Trophoblast cell (in vitro differentiated cells and primary cell): ENCODE results near the gene ADARB2.
A peak's percentile ranks its signal among the peaks of the same experiment; 100 is the strongest.

Experiments
- DNase-seq, 2 donors: peaks; one replicate each; pipeline ENCODE4 v3.0.0-alpha.2; 2016
- H2AFZ ChIP-seq: 2 replicates; pipeline ENCODE4 v1.6.1; 2013; ENCODE audit warnings: low read length, moderate library complexity, mild to moderate bottlenecking; ENCODE audit not compliant: insufficient read depth, poor library complexity
- H2AK5ac ChIP-seq: 2 replicates; pipeline ENCODE4 v1.6.1; 2013; ENCODE audit warnings: mild to moderate bottlenecking, low read length
- H2BK120ac ChIP-seq: 2 replicates; pipeline ENCODE4 v1.6.1; 2013; ENCODE audit warnings: low read length, mild to moderate bottlenecking, moderate library complexity; ENCODE audit not compliant: insufficient read depth, poor library complexity
- H2BK12ac ChIP-seq: 2 replicates; pipeline ENCODE4 v1.6.1; 2013; ENCODE audit warnings: mild to moderate bottlenecking, low read length, moderate library complexity
- H2BK5ac ChIP-seq: 2 replicates; pipeline ENCODE4 v1.6.1; 2013; ENCODE audit warnings: low read length, low read depth, moderate library complexity, mild to moderate bottlenecking; ENCODE audit not compliant: poor library complexity
- H3K14ac ChIP-seq: 2 replicates; pipeline ENCODE4 v1.6.1; 2013; ENCODE audit warnings: mild to moderate bottlenecking, low read length
- H3K18ac ChIP-seq: 2 replicates; pipeline ENCODE4 v1.6.1; 2013; ENCODE audit warnings: mild to moderate bottlenecking, low read length
- H3K23ac ChIP-seq: 2 replicates; pipeline ENCODE4 v1.6.1; 2013; ENCODE audit warnings: low read length
- H3K27ac ChIP-seq: 2 replicates; pipeline ENCODE4 v1.5.1; 2013; ENCODE audit warnings: low read depth, mild to moderate bottlenecking, inconsistent platforms, low read length, moderate library complexity
- H3K27me3 ChIP-seq: 2 replicates; pipeline ENCODE4 v1.6.1; 2013; ENCODE audit warnings: inconsistent platforms, mild to moderate bottlenecking, low read length, moderate library complexity; ENCODE audit not compliant: insufficient read depth
- H3K36me3 ChIP-seq, 2 experiments: 1 replicate in 1 of 2; 2 replicates in 1 of 2; pipeline ENCODE4 v1.6.1; 2013; ENCODE audit warnings: low read length in 2 of 2, mild to moderate bottlenecking in 2 of 2, moderate library complexity in 1 of 2; ENCODE audit not compliant: insufficient read depth in 2 of 2, control insufficient read depth in 1 of 2
- H3K4ac ChIP-seq: 2 replicates; pipeline ENCODE4 v1.6.1; 2013; ENCODE audit warnings: low read depth, mild to moderate bottlenecking, low read length, moderate library complexity
- H3K4me1 ChIP-seq, 2 experiments: 1 replicate in 1 of 2; 2 replicates in 1 of 2; pipeline ENCODE4 v1.6.1; 2013; ENCODE audit warnings: low read length in 2 of 2, mild to moderate bottlenecking in 2 of 2, moderate library complexity in 1 of 2; ENCODE audit not compliant: insufficient read depth in 2 of 2, control insufficient read depth in 1 of 2
- H3K4me2 ChIP-seq: 2 replicates; pipeline ENCODE4 v1.6.1; 2013; ENCODE audit warnings: inconsistent platforms, mild to moderate bottlenecking, low read length, moderate library complexity
- H3K4me3 ChIP-seq: 2 replicates; pipeline ENCODE4 v1.5.1; 2013; ENCODE audit warnings: mild to moderate bottlenecking, low read depth, low read length, inconsistent platforms
- H3K79me1 ChIP-seq: one replicate; pipeline ENCODE4 v1.6.1; 2013; ENCODE audit warnings: low read length
- H3K79me2 ChIP-seq: 2 replicates; pipeline ENCODE4 v1.6.1; 2013; ENCODE audit warnings: low read length, mild to moderate bottlenecking; ENCODE audit not compliant: control insufficient read depth, insufficient read depth, poor library complexity
- H3K9ac ChIP-seq: 2 replicates; pipeline ENCODE4 v1.6.1; 2013; ENCODE audit warnings: mild to moderate bottlenecking, low read length
- H3K9me3 ChIP-seq: 2 replicates; pipeline ENCODE4 v1.6.1; 2013; ENCODE audit warnings: low read depth, mild to moderate bottlenecking, control low read depth, inconsistent platforms, low read length; ENCODE audit not compliant: insufficient read depth
- H4K12ac ChIP-seq: 2 replicates; pipeline ENCODE4 v1.6.1; 2013; ENCODE audit warnings: low read depth, mild to moderate bottlenecking, low read length, moderate library complexity
- H4K8ac ChIP-seq: 2 replicates; pipeline ENCODE4 v1.6.1; 2013; ENCODE audit warnings: low read depth, mild to moderate bottlenecking, low read length, moderate library complexity
- H4K91ac ChIP-seq: one replicate; pipeline ENCODE4 v1.6.1; 2013; ENCODE audit warnings: low read depth, mild to moderate bottlenecking, low read length, moderate library complexity
- WGBS: extraction: QIAGEN DNeasy Blood & Tissue Kit; methylation state at CpG from one replicate; pipeline ENCODE4 v1.1.7; 2013; ENCODE audit warnings: missing lambda C conversion rate; ENCODE audit not compliant: insufficient read length, insufficient coverage; ENCODE audit errors: extremely low coverage; 5-methylcytosine and 5-hydroxymethylcytosine counted together

The ADARB2 gene

GRCh38 chr10:1532636-1533035 lies 204.7 kb downstream of the ADARB2 start:
- Histone ChIP-seq H3K23ac (no peak overlapping the region), H2BK5ac (no peak overlapping the region), H3K4ac (no peak overlapping the region), H4K12ac (no peak overlapping the region), H3K14ac (no peak overlapping the region), H3K79me2 (no peaks in the 10 kb centered on the region), H3K18ac (no peak overlapping the region), H3K4me2 (no peak overlapping the region), H4K8ac (no peak overlapping the region), H2BK12ac (no peak overlapping the region), H2AFZ (no peak overlapping the region), H2AK5ac (no peak overlapping the region), H4K91ac (no peak overlapping the region), H3K27ac (no peak overlapping the region), H3K79me1 (no peaks in the 10 kb centered on the region), H3K27me3 (no peaks in the 10 kb centered on the region), H2BK120ac (no peak overlapping the region), H3K4me1 (no peaks in the 10 kb centered on the region), H3K9ac (no peak overlapping the region), H3K4me3 (no peak overlapping the region), H3K9me3 (peaks cover 8% of the 10 kb centered on the region), H3K36me3 (no peaks in the 10 kb centered on the region)
- no peak for DNase-seq
- no CpG with 5 or more reads among the region's 14 CpGs for WGBS

DNA sequence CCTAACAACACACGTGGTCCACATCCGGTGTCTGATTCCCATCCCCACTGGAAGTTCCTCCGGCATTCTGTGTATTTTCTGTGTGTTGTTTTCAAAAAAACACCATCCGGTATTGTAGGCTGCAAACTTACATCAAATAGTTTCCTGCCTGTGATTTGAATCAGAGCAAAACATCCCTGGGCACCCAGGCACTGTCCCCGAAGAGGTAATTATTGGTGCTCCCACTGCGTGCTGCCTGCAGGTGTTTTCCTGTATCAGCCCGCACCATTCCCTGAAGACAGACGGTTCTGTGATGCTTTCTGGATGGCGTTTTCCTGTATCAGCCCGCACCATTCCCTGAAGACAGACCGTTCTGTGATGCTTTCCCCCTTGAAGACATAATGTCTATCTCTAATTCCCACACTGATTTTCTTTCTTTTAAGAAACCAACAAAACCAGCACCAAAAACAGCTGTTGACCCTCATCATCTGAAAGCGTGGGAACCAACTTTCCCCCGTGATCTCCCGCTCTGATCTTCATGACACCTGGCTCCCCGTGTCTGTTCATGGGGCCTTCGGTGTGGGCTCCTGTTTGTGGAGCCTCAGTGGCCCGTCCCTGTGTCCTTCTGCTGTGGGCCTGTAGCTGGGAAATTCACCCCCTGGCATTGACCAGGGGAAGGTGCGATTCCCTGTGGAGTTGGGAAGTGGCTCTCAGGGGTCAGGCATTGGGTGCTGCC lies 205.3 kb downstream of the ADARB2 start:
- Histone ChIP-seq H3K4me2 (no peak overlapping the region), H2BK5ac (no peak overlapping the region), H3K4me3 (no peak overlapping the region), H3K36me3 (no peaks in the 10 kb centered on the region), H3K14ac (no peak overlapping the region), H4K12ac (no peak overlapping the region), H3K18ac (no peak overlapping the region), H3K27ac (no peak overlapping the region), H3K4ac (no peak overlapping the region), H2BK120ac (no peak overlapping the region), H3K27me3 (no peaks in the 10 kb centered on the region), H3K4me1 (no peaks in the 10 kb centered on the region), H3K9me3 (peaks cover 8% of the 10 kb centered on the region), H2AK5ac (no peak overlapping the region), H3K23ac (no peak overlapping the region), H3K79me2 (no peaks in the 10 kb centered on the region), H3K9ac (no peak overlapping the region), H4K91ac (no peak overlapping the region), H4K8ac (no peak overlapping the region), H2AFZ (no peak overlapping the region), H2BK12ac (no peak overlapping the region), H3K79me1 (no peaks in the 10 kb centered on the region)
- WGBS: no CpG with 5 or more reads among the region's 18 CpGs
- no peak for DNase-seq

DNA sequence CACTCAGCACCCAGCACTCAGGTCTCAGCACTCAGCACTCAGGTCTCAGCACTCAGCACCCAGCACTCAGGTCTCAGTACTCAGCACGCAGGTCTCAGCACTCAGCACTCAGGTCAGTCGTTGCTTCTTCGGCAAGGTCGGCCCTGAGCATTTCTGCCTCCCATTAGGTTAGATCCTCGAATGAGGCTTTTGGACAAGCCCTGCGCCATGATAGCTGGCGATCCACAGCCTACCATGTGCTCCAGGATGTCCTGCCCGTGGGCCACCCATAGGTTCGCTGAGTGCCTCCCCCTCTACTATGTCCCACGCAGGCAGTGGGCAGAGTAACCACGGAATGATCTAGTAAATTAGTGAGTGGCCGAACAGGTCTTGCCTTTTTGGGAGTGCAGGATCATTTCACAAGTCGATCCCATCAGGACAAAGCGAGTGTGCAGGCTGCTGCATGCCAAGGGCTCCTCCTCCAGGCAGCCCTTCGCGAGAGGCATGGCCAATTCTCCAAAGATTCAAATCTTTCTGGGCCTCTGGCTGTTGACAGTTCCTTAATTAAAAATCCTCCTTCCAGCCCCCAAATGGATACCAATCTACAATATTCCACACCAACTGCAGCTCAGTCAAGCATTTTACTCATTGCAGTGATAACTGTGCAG lies 206.3 kb downstream of the ADARB2 start:
- Histone ChIP-seq H3K4me3 (no peak overlapping the region), H3K9me3 (peaks cover 8% of the 10 kb centered on the region), H2AFZ (no peak overlapping the region), H3K36me3 (no peaks in the 10 kb centered on the region), H3K79me2 (no peaks in the 10 kb centered on the region), H2BK120ac (no peak overlapping the region), H3K79me1 (no peaks in the 10 kb centered on the region), H4K91ac (no peak overlapping the region), H4K12ac (no peak overlapping the region), H3K23ac (no peak overlapping the region), H2AK5ac (no peak overlapping the region), H3K4me2 (no peak overlapping the region), H3K14ac (no peak overlapping the region), H3K18ac (no peak overlapping the region), H2BK12ac (no peak overlapping the region), H3K27ac (no peak overlapping the region), H4K8ac (no peak overlapping the region), H3K27me3 (no peaks in the 10 kb centered on the region), H3K9ac (no peak overlapping the region), H2BK5ac (no peak overlapping the region), H3K4me1 (no peaks in the 10 kb centered on the region), H3K4ac (no peak overlapping the region)
- no peak for DNase-seq
- no CpG with 5 or more reads among the region's 16 CpGs for WGBS

GRCh38 chr10:1529806-1530413 lies 207.4 kb downstream of the ADARB2 start:
- no peaks in the 10 kb centered on the region for H3K27me3 ChIP-seq
- DNase-seq: no peak
- no peak overlapping the region for H4K12ac ChIP-seq
- H3K23ac ChIP-seq: no peak overlapping the region
- WGBS: no CpG with 5 or more reads among the region's 15 CpGs
- H3K9me3 ChIP-seq: peaks cover 11% of the 10 kb centered on the region
- H3K14ac ChIP-seq: no peak overlapping the region
- H3K79me2 ChIP-seq: no peaks in the 10 kb centered on the region
- no peaks in the 10 kb centered on the region for H3K4me1 ChIP-seq
- no peak overlapping the region for H2AK5ac ChIP-seq
- no peak overlapping the region for H2BK12ac ChIP-seq
- H2BK5ac ChIP-seq: no peak overlapping the region
- peak overlapping the region; percentile 13 for H3K4me3 ChIP-seq
- no peaks in the 10 kb centered on the region for H3K36me3 ChIP-seq
- no peak overlapping the region for H3K27ac ChIP-seq
- H2BK120ac ChIP-seq: no peak overlapping the region
- H3K9ac ChIP-seq: no peak overlapping the region
- H3K4ac ChIP-seq: no peak overlapping the region
- H2AFZ ChIP-seq: no peak overlapping the region
- H4K8ac ChIP-seq: no peak overlapping the region
- no peak overlapping the region for H4K91ac ChIP-seq
- H3K18ac ChIP-seq: no peak overlapping the region
- H3K79me1 ChIP-seq: no peaks in the 10 kb centered on the region
- no peak overlapping the region for H3K4me2 ChIP-seq
